Activated CD8-positive, alpha-beta memory T cell treated with anti-CD3 and anti-CD28 coated beads, Interleukin-2, amount 50 U/mL, for 4 hours (primary cell): Measurements from ENCODE around the gene KLRB1.
"Not testable (repeated sequence)": the region's sequence is repeated elsewhere in the genome, so short reads cannot be mapped to it uniquely, and the experiment has no call there.

Source experiments
- DNase-seq: peaks from one replicate; pipeline ENCODE4 v3.0.0-alpha.2; 2020

Gene KLRB1

DNA sequence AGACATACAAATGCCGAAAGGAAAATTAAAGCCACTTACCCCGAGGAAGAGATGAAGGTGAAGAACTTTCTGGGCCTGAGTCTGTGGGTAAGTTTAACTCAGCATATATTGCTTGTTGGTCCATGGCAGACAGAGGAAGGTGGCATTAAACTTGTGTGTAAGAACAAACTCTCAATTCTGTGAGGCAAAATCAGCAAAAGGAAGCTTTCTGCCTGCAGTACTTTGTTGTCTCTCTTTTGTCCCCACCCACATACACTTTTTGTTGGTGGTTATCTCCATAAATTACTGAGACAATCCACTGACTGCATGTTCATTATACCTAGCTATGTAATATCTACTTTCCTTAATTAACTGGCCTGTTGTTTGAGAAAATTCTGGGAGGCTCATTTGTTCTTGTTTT is at the start of gene KLRB1:
TSS of gene KLRB1 (minus strand) at position 201 of the 400 bp plus-strand sequence. CDS start at position 124, 77 bp downstream.
- DNase-seq, result no peak

DNA sequence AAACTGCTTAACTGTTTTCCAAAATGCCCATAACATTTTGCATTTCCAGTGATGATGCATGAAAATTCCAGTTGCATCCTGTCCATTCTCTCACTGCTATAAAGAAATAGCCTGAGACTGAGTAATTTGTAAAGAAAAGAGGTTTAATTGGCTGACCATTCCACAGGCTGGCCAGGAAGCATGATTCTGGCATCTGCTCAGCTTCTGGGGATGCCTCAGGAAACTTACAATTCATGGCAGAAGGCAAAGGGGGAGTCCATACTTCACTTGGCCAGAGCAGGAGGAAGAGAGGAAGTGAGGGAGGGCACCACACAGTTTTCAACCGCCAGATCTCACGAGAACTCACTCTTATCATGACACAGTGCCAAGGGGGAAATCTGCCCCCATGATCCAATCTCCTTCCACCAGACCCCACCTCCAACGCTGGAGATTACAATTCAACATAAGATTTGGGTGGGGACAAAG is 43.6 kb upstream of the KLRB1 start:
- no peak for DNase-seq

GRCh38 chr12:9650151-9650576 is 42.4 kb upstream of the KLRB1 start:
- DNase-seq, result no peak

GRCh38 chr12:9649532-9649940 is 41.8 kb upstream of the KLRB1 start:
- DNase-seq, result no peak

DNA sequence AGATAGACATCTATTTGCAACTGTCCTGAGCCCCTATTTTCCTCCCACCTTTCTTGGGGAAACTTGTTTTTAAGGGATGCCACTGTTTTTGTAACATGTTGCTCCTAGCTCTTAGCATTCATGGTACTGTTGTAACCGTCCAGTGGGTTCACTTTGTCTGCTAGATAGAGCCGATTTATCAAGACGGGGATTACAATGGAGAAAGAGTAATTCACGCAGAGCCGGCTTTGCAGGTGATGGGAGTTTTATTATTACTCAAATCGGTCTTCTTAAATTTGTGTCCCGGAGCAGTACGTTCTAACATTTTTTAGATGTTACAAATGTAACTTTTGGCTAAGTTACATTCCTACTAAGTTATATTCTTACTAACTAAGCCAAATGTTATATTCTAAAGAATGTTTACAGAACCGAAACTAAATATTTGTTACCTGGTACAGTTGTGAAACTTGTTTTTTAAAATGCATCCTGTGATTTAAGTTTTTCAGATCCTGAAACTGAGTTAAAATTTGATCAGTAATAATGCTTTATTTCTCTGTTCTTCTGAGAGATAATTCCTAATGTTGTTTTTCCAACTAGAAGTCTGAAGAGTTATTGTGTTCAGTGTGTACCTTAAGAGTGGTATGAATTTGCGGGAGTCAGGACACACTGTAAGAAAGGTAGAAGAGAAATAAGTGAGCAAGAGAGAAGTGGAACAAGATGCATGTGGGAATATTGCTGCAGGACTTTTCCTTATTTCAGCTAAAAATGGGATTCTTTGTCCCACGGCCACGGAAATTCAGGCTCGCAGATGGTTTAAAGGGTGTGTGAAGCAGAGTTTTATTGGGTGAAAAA is 41.2 kb upstream of the KLRB1 start:
- DNase-seq, result no peak

DNA sequence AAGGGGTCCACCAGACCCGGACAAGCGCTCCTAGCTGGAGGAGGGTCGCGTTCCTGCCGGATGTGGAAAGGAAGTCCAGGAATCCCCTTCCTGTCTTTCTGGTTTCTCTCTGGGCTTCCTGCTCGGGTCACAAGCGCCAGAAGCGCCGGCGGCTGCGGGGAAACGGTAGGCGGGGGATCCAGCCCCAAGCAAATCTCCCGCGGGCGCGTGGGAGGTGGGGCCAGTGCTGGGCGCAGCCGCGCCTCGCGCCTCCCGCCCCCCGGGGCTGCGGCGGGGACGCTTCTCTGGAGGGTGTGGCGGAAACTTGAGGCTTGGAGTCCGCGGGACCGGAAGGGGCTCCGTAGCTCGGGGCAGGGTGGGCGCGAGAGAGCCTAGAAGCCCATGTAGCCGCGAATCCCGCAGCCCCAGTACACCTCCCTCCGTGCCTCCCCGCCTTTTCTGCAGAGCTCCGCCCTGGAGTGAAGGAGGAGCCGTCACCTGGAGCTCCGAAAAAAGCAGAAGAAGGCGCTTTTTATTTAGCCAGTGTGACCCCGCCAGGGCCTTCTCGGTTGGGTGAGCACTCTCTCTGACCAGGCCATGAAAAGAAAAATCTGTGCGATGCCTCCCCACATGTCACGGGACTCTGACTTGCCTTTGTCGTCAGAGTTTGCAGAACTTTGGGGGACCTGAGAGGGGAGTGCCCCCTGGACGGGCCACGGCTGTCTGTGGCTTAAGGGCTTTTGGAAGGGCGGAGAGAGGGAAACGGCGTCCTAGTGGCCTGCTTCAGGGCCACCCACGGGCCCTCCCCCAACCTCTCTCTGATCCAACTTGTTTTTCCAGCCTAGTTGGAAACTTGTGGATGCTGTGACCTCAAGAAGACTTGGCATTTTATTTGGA is 40.3 kb upstream of the KLRB1 start:
- peak; percentile 88 for DNase-seq

GRCh38 chr12:9646794-9647781 is 39.4 kb upstream of the KLRB1 start:
- no peak for DNase-seq

DNA sequence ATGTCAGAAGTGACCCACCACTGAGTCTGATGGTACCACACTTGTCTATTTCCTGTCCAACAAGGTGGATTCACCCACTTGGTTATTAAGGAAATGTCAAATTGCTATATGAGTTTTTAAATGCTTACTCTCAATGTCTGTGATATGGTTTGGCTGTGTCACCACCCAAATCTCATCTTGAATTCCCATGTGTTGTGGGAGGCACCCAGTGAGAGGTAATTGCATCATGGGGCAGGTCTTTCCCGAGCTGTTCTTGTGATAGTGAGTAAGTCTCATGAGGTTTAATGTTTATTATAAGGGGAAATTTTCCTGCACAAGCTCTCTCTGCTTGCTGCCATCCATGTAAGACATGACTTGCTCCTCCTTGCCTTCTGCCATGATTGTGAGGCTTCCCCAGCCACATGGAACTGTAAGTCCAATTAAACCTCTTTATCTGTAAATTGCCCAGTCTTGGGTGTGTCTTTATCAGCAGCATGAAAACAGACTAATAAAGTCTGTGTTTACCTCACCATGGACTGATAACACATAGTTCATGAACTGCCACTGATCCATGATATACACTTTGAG is 37.4 kb upstream of the KLRB1 start:
- not testable (repeated sequence) for DNase-seq

DNA sequence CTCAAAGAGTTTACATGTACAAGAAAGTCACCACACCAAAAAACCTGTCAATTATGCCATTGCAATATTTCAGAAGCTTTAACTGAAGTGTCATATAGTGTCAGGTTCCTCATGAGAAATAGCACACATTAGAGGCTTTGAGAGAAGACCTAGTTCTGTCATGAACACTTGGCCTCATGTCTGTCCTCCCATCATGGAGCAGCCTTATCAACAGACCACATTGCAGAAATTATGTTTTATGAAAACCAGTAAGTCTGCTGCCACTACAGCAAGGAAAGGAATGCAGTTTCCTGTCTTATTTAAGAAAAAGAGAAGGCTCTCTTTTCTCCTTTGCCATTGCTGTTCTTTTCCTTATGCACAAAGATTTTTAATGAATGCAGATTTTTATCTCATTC is 35.5 kb upstream of the KLRB1 start:
- no peak for DNase-seq

DNA sequence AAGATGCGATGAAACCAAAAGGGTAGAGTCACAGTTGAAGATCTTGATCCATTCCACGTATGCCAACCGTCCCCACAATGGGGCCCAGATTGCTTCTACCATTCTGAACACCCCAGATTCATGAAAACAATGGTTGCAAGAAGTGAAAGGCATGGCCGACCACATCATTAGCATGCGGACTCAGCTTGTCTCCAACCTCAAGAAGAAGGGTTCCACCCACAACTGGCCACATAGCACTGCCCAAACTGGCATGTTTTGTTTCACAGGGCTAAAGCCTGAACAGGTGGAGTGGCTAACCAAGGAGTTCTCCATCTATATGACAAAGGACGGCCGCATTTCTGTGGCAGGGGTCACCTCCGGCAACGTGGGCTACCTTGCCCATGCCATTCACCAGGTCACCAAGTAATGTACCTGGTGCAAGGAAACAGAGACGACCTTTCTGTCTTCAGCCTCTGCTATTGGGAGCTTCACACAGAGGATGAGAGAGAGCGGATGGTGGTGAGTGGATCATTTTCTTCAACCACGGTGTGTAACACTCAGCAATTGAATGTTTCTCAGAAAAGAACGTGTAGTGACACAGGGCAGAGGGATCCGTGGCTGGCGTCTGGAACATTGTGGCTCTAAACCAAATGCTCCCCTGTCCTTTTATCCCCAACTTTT is 35.0 kb upstream of the KLRB1 start:
- DNase-seq, result no peak

GRCh38 chr12:9640024-9640423 is 32.3 kb upstream of the KLRB1 start:
- no peak for DNase-seq

DNA sequence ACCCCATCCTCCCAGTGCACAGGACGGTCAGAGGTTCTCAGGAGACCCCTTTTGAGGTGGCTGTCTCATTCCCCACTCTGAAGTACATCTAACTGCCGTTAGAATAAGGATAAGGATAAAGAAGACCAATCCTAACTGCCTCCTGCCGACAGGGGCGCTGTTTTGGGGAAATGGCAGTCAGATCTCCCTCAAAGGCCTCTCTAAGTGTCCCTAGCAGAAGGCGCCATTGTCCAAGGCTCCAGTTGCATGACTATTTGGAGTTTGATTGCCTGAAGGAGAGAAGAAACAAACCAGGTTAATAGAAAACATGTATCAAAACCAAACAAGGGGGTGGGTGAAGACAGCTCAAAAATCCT is 29.1 kb upstream of the KLRB1 start:
- DNase-seq, result no peak

- DNase-seq, result no peak
These were observed 28.6 kb upstream of the KLRB1 start for GRCh38 chr12:9636150-9636850.

GRCh38 chr12:9634969-9635754 is 27.4 kb upstream of the KLRB1 start:
- no peak for DNase-seq

GRCh38 chr12:9634177-9634803 is 26.6 kb upstream of the KLRB1 start:
- DNase-seq, result peak; percentile 80

DNA sequence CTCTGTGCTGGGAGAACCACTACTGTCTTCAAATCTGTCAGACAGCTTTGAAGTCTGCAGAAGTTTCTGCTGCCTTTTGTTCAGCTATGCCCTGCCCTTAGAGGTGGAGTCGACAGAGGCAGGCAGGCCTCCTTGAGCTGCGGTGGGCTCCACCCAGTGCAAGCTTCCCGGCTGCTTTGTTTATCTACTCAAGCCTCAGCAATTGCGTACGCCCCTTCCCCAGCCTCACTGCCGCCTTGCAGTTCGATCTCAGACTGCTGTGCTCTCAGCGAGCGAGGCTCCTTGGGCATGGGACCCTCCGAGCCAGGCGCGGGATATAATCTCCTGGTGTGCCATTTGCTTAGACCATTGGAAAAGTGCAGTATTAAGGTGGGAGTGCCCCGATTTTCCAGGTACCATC is 25.1 kb upstream of the KLRB1 start:
- no peak for DNase-seq

GRCh38 chr12:9626821-9627220 is 19.1 kb upstream of the KLRB1 start:
- DNase-seq, result no peak

DNA sequence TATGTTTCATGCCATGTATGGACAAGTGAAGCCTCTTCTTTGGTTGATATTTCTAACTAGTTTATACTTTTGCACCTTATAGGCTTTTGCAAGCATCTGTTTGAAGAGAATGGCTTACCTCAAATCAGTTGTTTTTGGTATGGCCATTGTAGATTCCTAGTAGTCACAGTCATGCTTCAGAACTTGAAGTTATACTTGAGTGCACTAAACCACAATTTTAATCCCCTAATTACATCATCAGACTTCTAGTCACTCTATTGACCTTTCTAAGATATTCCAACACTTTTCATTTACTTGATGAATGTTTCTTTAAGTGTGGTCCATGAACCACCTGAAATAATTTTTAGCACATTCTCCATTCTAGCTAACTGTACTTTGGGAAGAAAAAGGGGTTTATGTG is 18.6 kb upstream of the KLRB1 start:
- DNase-seq, result no peak

GRCh38 chr12:9625019-9625418 is 17.3 kb upstream of the KLRB1 start:
- no peak for DNase-seq
